Lower leg skin (tissue), 3 donors: Measurements from ENCODE around the gene HIP1.

ENCODE experiments used
- POLR2A ChIP-seq, 2 donors: fragments of 450-650 bp; IDR thresholded peaks; one replicate each; pipeline ENCODE4 v1.6.1; 2016 to 2017; ENCODE audit warnings: antibody characterized with exemption in 2 of 2, mild to moderate bottlenecking in 1 of 2, moderate library complexity in 1 of 2
- TF ChIP-seq, protein P1 (sequence below), 3 donors: fragments of 450-650 bp; IDR thresholded peaks; one replicate each; pipeline ENCODE4 v1.5.1; 2016; ENCODE audit warnings: antibody characterized with exemption in 3 of 3, mild to moderate bottlenecking in 3 of 3, moderate library complexity in 2 of 3

DNA sequence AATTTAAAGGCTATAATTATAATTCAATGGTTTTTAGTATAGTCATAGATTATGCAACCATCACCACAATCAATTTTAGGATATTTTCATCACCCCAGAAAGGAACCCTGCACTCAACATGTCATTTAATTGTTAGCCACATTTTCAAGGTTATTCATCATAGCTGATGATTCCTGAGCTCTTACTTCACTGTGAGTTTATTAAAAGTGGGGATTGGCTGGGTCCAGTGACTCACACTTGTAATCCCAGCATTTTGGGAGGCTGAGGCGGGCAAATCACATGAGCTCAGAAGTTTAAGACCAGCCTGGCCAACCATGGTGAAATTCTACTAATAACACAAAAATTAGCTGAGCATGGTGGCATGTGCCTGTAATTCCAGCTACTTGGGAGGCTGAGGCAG is 32.5 kb upstream of the HIP1 start:
- TF ChIP-seq, protein P1, sequence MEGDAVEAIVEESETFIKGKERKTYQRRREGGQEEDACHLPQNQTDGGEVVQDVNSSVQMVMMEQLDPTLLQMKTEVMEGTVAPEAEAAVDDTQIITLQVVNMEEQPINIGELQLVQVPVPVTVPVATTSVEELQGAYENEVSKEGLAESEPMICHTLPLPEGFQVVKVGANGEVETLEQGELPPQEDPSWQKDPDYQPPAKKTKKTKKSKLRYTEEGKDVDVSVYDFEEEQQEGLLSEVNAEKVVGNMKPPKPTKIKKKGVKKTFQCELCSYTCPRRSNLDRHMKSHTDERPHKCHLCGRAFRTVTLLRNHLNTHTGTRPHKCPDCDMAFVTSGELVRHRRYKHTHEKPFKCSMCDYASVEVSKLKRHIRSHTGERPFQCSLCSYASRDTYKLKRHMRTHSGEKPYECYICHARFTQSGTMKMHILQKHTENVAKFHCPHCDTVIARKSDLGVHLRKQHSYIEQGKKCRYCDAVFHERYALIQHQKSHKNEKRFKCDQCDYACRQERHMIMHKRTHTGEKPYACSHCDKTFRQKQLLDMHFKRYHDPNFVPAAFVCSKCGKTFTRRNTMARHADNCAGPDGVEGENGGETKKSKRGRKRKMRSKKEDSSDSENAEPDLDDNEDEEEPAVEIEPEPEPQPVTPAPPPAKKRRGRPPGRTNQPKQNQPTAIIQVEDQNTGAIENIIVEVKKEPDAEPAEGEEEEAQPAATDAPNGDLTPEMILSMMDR (IDR thresholded peaks at IDR 0.05) = no peak
- no peak for TF ChIP-seq POLR2A (IDR thresholded peaks at IDR 0.05)
